GM18907 (cell line): Measurements from ENCODE around the gene TMEM134.

ENCODE experiments used
- ATAC-seq: cut with Tn5 transposase; IDR thresholded peaks from one replicate; pipeline ENCODE4 v1.9.1; 2021; ENCODE audit warnings: mild to moderate bottlenecking, moderate library complexity; ENCODE audit not compliant: unreplicated experiment

The TMEM134 gene

GRCh38 chr11:67423891-67424613, 45.0 kb downstream of the TMEM134 start:
- ATAC-seq = no peak

- no peak for ATAC-seq
These were observed 45.6 kb downstream of the TMEM134 start for GRCh38 chr11:67423466-67423865.

GRCh38 chr11:67422891-67423290, 46.2 kb downstream of the TMEM134 start:
- ATAC-seq = no peak

GRCh38 chr11:67421430-67422031, 47.5 kb downstream of the TMEM134 start:
- no peak for ATAC-seq

GRCh38 chr11:67420646-67421429, 48.2 kb downstream of the TMEM134 start:
- peak; percentile 77 for ATAC-seq

- no peak for ATAC-seq
These were observed 48.9 kb downstream of the TMEM134 start for GRCh38 chr11:67420147-67420645.

- ATAC-seq = no peak
These were observed 49.6 kb downstream of the TMEM134 start for GRCh38 chr11:67419325-67420049.

GRCh38 chr11:67418476-67419281, 50.4 kb downstream of the TMEM134 start:
- no peak for ATAC-seq

- no peak for ATAC-seq
These were observed 51.6 kb downstream of the TMEM134 start for GRCh38 chr11:67417425-67417824.

- no peak for ATAC-seq
These were observed 52.4 kb downstream of the TMEM134 start for GRCh38 chr11:67416416-67417335.

- no peak for ATAC-seq
These were observed 53.3 kb downstream of the TMEM134 start, which contains the start of gene CARNS1 for GRCh38 chr11:67415501-67416304. Gene CARNS1 (plus strand): TSS chr11:67415678. CDS start chr11:67416200, 522 bp downstream.

GRCh38 chr11:67413266-67413849, 55.7 kb downstream of the TMEM134 start:
- no peak for ATAC-seq

- ATAC-seq = no peak
These were observed 56.4 kb downstream of the TMEM134 start for GRCh38 chr11:67412495-67413179.

GRCh38 chr11:67411785-67412152, 57.3 kb downstream of the TMEM134 start:
- ATAC-seq = no peak
